GM20000 (cell line): Measurements from ENCODE around the gene SAT2.

ENCODE experiments used
- DNase-seq: peaks from one replicate; pipeline ENCODE4 v3.0.0; 2012; ENCODE audit warnings: low spot score
- TF ChIP-seq, protein P1 (sequence below): IDR thresholded peaks from 2 replicates; pipeline ENCODE4 v1.5.1; 2012; ENCODE audit warnings: mild to moderate bottlenecking, control low read depth; ENCODE audit errors: extremely low read depth, missing control alignments

Gene SAT2

DNA sequence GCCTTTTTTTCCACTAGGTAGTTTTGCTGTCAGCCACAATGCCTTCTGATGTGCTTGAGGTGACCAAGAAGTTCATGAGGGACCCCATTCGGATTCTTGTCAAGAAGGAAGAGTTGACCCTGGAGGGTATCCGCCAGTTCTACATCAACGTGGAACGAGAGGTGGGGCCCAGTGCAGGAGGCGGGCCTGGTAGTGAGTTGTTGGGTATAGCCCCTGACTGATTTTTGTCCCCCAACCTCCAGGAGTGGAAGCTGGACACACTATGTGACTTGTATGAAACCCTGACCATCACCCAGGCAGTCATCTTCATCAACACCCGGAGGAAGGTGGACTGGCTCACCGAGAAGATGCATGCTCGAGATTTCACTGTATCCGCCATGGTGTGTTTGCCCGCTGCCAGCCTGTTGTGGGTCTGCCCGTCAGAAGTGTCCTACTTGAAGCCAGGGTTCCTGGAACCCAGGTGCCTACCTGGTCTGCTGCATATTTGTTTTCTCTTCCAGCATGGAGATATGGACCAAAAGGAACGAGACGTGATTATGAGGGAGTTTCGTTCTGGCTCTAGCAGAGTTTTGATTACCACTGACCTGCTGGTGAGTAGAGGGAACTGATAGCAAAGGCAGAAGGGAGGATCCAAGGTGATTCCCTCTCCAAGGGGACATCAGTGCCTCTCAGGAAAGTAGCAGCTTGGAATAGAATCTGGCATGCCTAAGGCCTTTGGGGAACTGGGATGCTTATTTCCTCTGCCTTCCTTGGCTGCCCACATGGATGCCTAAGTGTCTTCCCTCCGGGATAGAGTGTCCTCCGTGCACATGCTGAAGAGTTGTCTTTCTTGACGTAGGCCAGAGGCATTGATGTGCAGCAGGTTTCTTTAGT lies 50.1 kb downstream of the SAT2 start:
- TF ChIP-seq, protein P1, sequence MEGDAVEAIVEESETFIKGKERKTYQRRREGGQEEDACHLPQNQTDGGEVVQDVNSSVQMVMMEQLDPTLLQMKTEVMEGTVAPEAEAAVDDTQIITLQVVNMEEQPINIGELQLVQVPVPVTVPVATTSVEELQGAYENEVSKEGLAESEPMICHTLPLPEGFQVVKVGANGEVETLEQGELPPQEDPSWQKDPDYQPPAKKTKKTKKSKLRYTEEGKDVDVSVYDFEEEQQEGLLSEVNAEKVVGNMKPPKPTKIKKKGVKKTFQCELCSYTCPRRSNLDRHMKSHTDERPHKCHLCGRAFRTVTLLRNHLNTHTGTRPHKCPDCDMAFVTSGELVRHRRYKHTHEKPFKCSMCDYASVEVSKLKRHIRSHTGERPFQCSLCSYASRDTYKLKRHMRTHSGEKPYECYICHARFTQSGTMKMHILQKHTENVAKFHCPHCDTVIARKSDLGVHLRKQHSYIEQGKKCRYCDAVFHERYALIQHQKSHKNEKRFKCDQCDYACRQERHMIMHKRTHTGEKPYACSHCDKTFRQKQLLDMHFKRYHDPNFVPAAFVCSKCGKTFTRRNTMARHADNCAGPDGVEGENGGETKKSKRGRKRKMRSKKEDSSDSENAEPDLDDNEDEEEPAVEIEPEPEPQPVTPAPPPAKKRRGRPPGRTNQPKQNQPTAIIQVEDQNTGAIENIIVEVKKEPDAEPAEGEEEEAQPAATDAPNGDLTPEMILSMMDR: no peak
- no peak for DNase-seq

DNA sequence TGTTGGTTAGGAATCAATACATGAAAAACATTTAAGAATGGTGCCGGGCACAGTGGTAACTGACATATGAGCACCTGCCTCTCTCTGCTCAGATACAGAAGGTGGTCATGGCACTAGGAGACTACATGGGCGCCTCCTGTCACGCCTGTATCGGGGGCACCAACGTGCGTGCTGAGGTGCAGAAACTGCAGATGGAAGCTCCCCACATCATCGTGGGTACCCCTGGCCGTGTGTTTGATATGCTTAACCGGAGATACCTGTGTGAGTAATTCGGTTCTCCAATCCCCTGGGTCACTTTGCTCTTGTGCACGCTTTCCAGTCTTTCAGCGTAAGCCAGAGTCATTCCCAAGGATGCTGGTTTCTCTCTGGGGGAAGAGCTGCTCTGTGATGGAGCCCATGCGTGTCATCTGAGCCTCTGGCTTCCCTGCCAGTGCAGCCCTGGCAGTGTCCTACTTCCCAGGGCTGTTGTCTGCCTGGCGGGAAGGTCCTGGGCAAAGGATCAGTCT lies 51.1 kb downstream of the SAT2 start:
- TF ChIP-seq, protein P1: no peak

More for the DNA sequence above, 51.1 kb downstream of the SAT2 start:
- DNase-seq: no peak
